CD14-positive monocyte (primary cell): ENCODE results near the gene RBFOX2. TPM values are rescaled to one million over a fixed set of nuclear protein-coding genes. Genes with fewer than 3 reads are reported as not detected.
A peak's percentile ranks its signal among the peaks of the same experiment; 100 is the strongest.

Source experiments
- DNase-seq, 3 donors: peaks; one replicate each; pipeline ENCODE4 v3.0.0-alpha.2; 2011 to 2022
- H2AFZ ChIP-seq: 2 replicates; pipeline ENCODE4 v1.6.0; 2012; ENCODE audit warnings: mild to moderate bottlenecking, low read depth, low read length, inconsistent platforms; ENCODE audit not compliant: insufficient read depth, poor library complexity, severe bottlenecking
- H3K27ac ChIP-seq, 2 donors: 1 replicate in 1 of 2; 2 replicates in 1 of 2; pipeline ENCODE4 v1.5.1; 2012 to 2013; ENCODE audit warnings: low read length in 2 of 2, control low read depth in 1 of 2, inconsistent platforms in 1 of 2, low read depth in 1 of 2, mild to moderate bottlenecking in 1 of 2
- H3K27me3 ChIP-seq, 2 donors: one replicate each; pipeline versions ENCODE4 v1.6.0 to v1.6.1; 2011 to 2013; ENCODE audit warnings: low read length in 2 of 2; ENCODE audit not compliant: control insufficient read depth in 2 of 2, insufficient read depth in 2 of 2
- H3K36me3 ChIP-seq, 2 donors: replicated peaks in 1 of 2; 1 replicate in 1 of 2; 2 replicates in 1 of 2; pipeline versions ENCODE4 v1.5.1 to v1.6.1; 2012 to 2013; ENCODE audit warnings: low read length in 2 of 2, control low read depth in 1 of 2, inconsistent platforms in 1 of 2, mild to moderate bottlenecking in 1 of 2; ENCODE audit not compliant: insufficient read depth in 2 of 2, control insufficient read depth in 1 of 2
- H3K4me1 ChIP-seq, 2 donors: 1 replicate in 1 of 2; 2 replicates in 1 of 2; pipeline versions ENCODE4 v1.5.1 to v1.6.1; 2012 to 2013; ENCODE audit warnings: low read length in 2 of 2, control low read depth in 1 of 2, inconsistent platforms in 1 of 2, mild to moderate bottlenecking in 1 of 2, moderate library complexity in 1 of 2; ENCODE audit not compliant: insufficient read depth in 2 of 2, control insufficient read depth in 1 of 2
- H3K4me2 ChIP-seq: replicated peaks from 2 replicates; pipeline ENCODE3; 2012; ENCODE audit warnings: low read length, moderate library complexity, mild to moderate bottlenecking; ENCODE audit not compliant: poor library complexity, severe bottlenecking; ENCODE audit errors: extremely low read depth
- H3K4me3 ChIP-seq, 3 experiments: fragments of 200-600 bp in 1 of 3; sonication (generic) in 1 of 3; replicated peaks in 1 of 3; 1 replicate in 2 of 3; 2 replicates in 1 of 3; pipeline ENCODE4 v1.5.1; 2011 to 2013; ENCODE audit warnings: low read length in 3 of 3, mild to moderate bottlenecking in 3 of 3, control low read depth in 2 of 3, low read depth in 2 of 3, inconsistent platforms in 1 of 3, moderate library complexity in 1 of 3
- H3K79me2 ChIP-seq: 2 replicates; pipeline ENCODE4 v1.6.0; 2012; ENCODE audit warnings: mild to moderate bottlenecking, control low read depth, inconsistent platforms, low read length, moderate library complexity; ENCODE audit not compliant: insufficient read depth
- H3K9ac ChIP-seq: 2 replicates; pipeline ENCODE4 v1.6.0; 2017; ENCODE audit warnings: low read length, mild to moderate bottlenecking; ENCODE audit not compliant: insufficient read depth, poor library complexity, severe bottlenecking
- H3K9me3 ChIP-seq, 2 donors: replicated peaks in 1 of 2; 1 replicate in 1 of 2; 2 replicates in 1 of 2; pipeline versions ENCODE4 v1.5.1 to v1.6.1; 2012 to 2013; ENCODE audit warnings: low read length in 2 of 2, control low read depth in 1 of 2; ENCODE audit not compliant: control insufficient read depth in 1 of 2, insufficient read depth in 1 of 2
- H4K20me1 ChIP-seq: 2 replicates; pipeline ENCODE4 v1.6.0; 2012; ENCODE audit warnings: mild to moderate bottlenecking, low read length, control low read depth, moderate library complexity; ENCODE audit not compliant: insufficient read depth
- H3K27ac Mint-ChIP-seq, 7 donors: one replicate each; pipeline ENCODE4 v1.8.0; 2020; ENCODE audit warnings: mild to moderate bottlenecking in 7 of 7, mixed read lengths in 7 of 7, moderate library complexity in 6 of 7, inconsistent platforms in 2 of 7
- H3K27me3 Mint-ChIP-seq, 3 donors: one replicate each; pipeline ENCODE4 v1.8.0; 2021 to 2022; ENCODE audit warnings: low read depth in 3 of 3, mild to moderate bottlenecking in 3 of 3, mixed read lengths in 3 of 3, moderate library complexity in 3 of 3, inconsistent platforms in 1 of 3
- H3K36me3 Mint-ChIP-seq, 2 donors: one replicate each; pipeline ENCODE4 v1.8.0; 2020; ENCODE audit warnings: mixed read lengths in 2 of 2, inconsistent platforms in 1 of 2, mild to moderate bottlenecking in 1 of 2
- H3K4me1 Mint-ChIP-seq: one replicate; pipeline ENCODE4 v1.8.0; 2020; ENCODE audit warnings: mild to moderate bottlenecking, mixed read lengths
- H3K4me3 Mint-ChIP-seq, 2 donors: one replicate each; pipeline ENCODE4 v1.8.0; 2020; ENCODE audit warnings: mild to moderate bottlenecking in 2 of 2, mixed read lengths in 2 of 2, moderate library complexity in 1 of 2
- H3K9me3 Mint-ChIP-seq, 7 donors: one replicate each; pipeline ENCODE4 v1.8.0; 2020 to 2022; ENCODE audit warnings: mixed read lengths in 7 of 7, mild to moderate bottlenecking in 6 of 7, moderate library complexity in 6 of 7, inconsistent platforms in 2 of 7
- CTCF ChIP-seq: fragments of 200-600 bp; IDR thresholded peaks from one replicate; pipeline ENCODE4 v1.8.0; 2022; ENCODE audit warnings: antibody characterized with exemption, mild to moderate bottlenecking
- WGBS: methylation state at CpG from one replicate; pipeline ENCODE4 v1.1.5; 2013; ENCODE audit warnings: missing lambda C conversion rate; ENCODE audit not compliant: insufficient coverage; 5-methylcytosine and 5-hydroxymethylcytosine counted together
- intact Hi-C, 2 donors: fragments of 100-400 bp; cut with micrococcal nuclease; formaldehyde crosslinking; loops; one replicate each; pipeline versions ENCODE4 v1.15.0 to v1.15.1; 2023
- polyA plus RNA-seq, 3 donors: library from polyadenylated mRNA; depleted of rRNA in 1 of 3; unstranded in 2 of 3; stranded (reverse) in 1 of 3; fragments of 300-500 nt in 2 of 3; fragments of >200 nt in 1 of 3; fragmentation: Illumina TruSeq in 2 of 3; gene quantifications; 1 replicate in 2 of 3; 2 replicates in 1 of 3; pipeline ENCODE4 v1.2.3, GENCODE V29; 2012 to 2021

RBFOX2 gene
- polyA plus RNA-seq, 3 donors = not detected

- Mint-ChIP-seq H3K27me3 (peaks cover under 1 to 17% (median 5%) of the 10 kb centered on the region in 3 donors), H3K4me1 (peaks cover under 1% of the 10 kb centered on the region), H3K27ac (no peak overlapping the region), H3K9me3 (peaks cover 0 to 2% (median 0%) of the 10 kb centered on the region in 7 donors), H3K4me3 (no peak overlapping the region), H3K36me3 (peaks cover 0 to 2% of the 10 kb centered on the region in 2 donors)
- Histone ChIP-seq H2AFZ (no peak overlapping the region), H3K4me3 (no peak overlapping the region), H3K27ac (no peak overlapping the region), H3K9ac (no peak overlapping the region), H4K20me1 (no peaks in the 10 kb centered on the region), H3K9me3 (no peaks in the 10 kb centered on the region), H3K36me3 (no peaks in the 10 kb centered on the region), H3K27me3 (peaks cover 5% of the 10 kb centered on the region in 2 donors), H3K79me2 (no peaks in the 10 kb centered on the region), H3K4me1 (no peaks in the 10 kb centered on the region), H3K4me2 (no peak overlapping the region)
- DNase-seq = no peak
- WGBS = no CpG with 5 or more reads among the region's 2 CpGs
- TF ChIP-seq CTCF = no peak
- intact Hi-C loops = no loop called here
These were observed 51.5 kb downstream of the RBFOX2 start for GRCh38 chr22:35977136-35977535.

GRCh38 chr22:35973388-35973787 lies 55.2 kb downstream of the RBFOX2 start:
- Histone ChIP-seq H3K27ac (no peak overlapping the region), H3K4me3 (no peak overlapping the region), H4K20me1 (no peaks in the 10 kb centered on the region), H3K4me1 (no peaks in the 10 kb centered on the region), H2AFZ (peak overlapping the region; percentile 33), H3K36me3 (no peaks in the 10 kb centered on the region), H3K9me3 (no peaks in the 10 kb centered on the region), H3K4me2 (no peak overlapping the region), H3K9ac (no peak overlapping the region), H3K27me3 (no peaks in the 10 kb centered on the region), H3K79me2 (no peaks in the 10 kb centered on the region)
- peaks cover 1 to 20% (median 4%) of the 10 kb centered on the region in 3 donors for H3K27me3 Mint-ChIP-seq
- no peak overlapping the region for H3K27ac Mint-ChIP-seq
- H3K4me1 Mint-ChIP-seq = no peaks in the 10 kb centered on the region
- H3K9me3 Mint-ChIP-seq = no peaks in the 10 kb centered on the region
- no peak overlapping the region for H3K4me3 Mint-ChIP-seq
- DNase-seq = no peak
- no CpG with 5 or more reads among the region's 1 CpG for WGBS
- no peak for TF ChIP-seq CTCF
- no peaks in the 10 kb centered on the region for H3K36me3 Mint-ChIP-seq
- intact Hi-C loops = no loop called here
